KG1 (cell line): Measurements from ENCODE around the gene RASGRF1.
A peak's percentile ranks its signal among the peaks of the same experiment; 100 is the strongest.
"Not testable (repeated sequence)": the region's sequence is repeated elsewhere in the genome, so short reads cannot be mapped to it uniquely, and the experiment has no call there.

Experiments
- DNase-seq: peaks from one replicate; lab custom pipeline; 2025; lab: John Stamatoyannopoulos, UW

Gene RASGRF1

DNA sequence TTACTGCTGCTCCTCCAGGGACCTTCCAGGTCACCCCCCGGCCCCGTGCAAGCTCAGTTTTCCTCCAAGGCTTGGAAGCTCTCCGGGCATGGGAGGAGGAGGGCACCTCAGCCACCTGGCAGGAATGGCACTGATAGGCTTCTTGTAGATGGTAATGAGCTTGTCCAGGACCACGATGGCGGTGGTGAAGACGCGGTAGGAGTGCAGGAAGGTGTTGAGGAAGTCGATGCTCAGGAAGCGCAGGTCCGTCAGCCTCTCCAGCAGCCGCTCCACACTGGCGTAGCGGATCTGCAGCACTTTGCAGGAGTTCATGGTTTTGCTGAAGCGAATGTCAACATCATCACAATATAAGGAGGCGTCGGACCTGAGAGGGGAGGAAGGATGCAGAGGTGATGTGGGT is 84.5 kb downstream of the RASGRF1 start:
- DNase-seq: no peak

DNA sequence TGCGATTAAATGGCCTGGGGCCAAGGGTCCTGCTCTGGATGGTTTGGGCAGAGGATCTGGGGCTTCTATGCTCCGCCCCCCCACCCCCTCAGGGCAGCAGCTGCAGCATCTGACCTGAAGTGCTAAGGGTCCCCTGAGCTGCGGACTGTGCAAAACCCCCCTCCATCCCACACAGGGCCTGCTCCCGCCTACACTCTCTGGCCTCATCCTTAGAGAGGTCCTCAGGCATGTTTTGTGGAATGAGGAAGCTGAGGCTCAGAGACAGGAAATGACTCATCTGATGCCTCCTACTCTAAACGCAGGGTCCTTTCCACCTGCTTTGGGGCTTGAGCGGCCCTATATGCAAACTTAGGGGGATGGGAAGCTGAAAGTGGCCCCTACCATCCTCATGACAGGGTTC is 86.2 kb downstream of the RASGRF1 start:
- peak; percentile 44 for DNase-seq

DNA sequence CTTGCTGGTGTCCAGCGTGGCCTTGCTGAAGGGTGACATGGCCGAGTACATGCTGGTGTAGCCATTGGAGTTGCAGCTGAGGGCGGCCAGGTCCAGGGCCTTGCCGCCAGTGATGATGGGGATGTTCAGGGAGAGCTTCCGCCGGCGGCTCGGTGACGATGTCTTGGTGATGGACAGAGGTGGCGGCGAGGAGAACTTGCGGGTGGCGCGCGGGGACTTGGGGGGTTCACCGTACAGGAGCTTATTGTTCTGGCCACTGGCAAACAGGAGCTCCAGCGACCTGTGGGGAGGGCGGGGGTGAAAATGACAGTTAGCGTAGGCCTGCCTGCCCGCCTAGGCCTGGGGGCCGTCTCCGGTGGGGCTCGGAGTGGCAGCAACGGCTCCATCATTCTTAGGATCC is 86.7 kb downstream of the RASGRF1 start:
- DNase-seq: no peak

DNA sequence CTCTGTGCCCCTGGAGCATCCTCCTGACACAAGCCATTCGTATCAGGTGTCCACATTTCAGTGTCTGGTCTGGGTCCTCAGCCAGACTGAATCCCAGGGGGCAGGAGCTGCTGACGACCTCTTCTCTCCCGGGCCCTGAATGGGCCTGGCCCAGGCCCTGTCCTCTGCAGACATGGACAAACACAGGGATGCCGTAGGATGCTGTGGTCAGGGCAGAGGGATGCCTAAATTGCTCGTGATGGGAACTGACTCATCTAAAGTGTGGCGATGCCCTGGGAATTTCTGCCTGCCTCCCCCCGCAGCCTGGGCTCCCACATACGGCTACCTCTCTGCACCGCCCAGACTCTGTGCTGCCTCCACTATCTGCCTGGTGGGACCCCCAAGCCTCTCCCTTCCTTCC is 87.3 kb downstream of the RASGRF1 start:
- no peak for DNase-seq

DNA sequence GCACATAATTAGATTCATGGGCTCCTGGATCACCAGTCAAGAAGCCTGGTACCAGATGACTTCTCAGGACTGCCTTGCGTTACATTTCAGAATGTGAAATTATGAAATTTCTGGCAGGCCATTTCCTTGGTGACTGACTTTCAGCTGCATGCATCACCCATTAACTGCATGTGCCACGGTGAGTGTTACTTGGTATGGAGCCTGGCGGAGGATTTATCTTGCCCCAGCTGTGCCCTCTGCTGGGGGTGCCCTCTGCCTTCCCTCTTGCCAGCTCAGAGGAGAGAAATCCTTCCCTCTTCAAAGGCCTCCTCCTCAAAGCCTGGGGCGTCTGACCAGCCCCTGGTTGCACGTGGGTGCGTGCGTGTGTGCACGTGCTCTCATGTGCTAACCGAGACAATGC is 88.0 kb downstream of the RASGRF1 start:
- no peak for DNase-seq

DNA sequence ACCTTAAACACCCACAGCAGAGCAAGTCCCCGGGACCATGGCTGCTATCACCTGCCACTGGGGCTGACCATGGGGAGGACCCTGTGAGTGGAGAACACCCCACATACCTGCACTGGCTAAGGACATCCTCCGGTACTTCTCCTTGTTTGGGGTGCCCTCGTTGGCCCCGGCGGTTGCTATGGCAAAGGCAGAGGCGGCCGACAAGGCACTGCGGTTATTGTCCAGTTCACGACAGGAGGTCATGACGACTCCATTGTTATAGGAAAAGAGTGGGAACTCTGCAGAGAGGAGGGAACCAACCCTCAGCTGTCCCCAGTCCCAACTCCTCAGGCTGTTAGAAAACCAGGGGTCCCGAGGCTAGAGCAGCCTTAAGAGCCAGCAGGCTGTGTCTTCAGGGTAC is 90.9 kb downstream of the RASGRF1 start:
- no peak for DNase-seq

DNA sequence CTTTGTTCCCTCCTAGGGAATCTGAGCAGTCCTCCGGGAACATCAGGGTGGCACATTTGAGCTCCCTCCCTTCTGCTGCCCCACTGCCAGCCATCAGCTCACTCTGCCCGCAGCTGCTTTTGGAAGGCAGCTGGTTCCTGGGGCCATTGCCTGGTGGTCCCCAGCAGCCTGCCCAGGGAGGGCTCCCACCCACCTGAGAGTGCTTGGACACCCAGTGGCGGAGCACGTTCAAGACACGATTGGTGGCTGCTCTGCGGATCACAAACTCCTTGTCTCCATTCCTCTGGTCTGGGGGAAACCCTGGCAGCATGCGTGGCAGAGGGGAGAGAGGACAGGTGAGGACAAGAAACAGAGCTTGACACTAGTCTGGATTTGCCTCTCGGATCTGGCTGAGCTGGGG is 92.1 kb downstream of the RASGRF1 start:
- DNase-seq: no peak

DNA sequence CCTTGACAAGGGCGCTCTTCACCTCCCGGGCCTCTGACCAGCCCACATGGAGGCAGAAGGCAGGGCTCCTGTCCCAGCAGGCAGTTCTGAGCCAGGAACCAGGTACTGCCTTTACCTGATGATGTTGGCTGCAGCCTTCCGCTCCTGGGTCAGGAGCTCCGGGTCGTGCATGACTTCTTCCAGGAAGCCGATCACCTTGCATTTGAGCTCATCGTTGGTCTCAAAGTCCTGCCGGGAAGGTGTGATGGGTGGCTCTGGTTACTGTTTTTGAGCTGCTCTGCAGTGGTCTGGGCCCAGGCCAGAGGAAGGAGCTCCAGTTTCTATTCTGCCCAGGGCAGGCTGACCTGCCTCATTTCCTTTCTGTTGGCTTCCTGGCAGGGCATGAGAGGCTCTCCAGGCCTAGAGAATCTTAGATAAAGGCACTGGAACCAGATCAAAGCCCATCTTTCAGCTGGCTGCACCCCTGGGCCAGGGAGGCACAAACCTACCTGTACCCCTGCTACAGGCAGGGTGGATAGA is 92.5 kb downstream of the RASGRF1 start:
- no peak for DNase-seq

DNA sequence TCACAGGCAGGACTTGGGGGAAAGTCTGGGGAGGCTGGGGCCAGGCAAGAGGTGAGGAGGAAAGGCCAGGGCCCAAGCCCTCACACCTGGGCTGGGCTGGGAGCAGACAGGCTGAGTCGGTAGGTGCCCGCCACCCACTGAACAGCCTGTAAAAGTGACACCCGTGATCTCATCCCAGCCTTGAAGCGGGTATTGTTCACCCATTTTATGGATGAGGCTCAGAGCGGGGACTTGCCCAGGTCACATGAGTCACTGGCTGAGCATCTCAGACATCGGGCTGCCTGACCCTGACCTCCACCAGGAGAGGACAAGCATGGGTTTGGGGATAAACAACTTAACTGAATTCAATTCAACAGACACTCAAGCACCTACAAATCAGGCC is 93.7 kb downstream of the RASGRF1 start:
- no peak for DNase-seq

DNA sequence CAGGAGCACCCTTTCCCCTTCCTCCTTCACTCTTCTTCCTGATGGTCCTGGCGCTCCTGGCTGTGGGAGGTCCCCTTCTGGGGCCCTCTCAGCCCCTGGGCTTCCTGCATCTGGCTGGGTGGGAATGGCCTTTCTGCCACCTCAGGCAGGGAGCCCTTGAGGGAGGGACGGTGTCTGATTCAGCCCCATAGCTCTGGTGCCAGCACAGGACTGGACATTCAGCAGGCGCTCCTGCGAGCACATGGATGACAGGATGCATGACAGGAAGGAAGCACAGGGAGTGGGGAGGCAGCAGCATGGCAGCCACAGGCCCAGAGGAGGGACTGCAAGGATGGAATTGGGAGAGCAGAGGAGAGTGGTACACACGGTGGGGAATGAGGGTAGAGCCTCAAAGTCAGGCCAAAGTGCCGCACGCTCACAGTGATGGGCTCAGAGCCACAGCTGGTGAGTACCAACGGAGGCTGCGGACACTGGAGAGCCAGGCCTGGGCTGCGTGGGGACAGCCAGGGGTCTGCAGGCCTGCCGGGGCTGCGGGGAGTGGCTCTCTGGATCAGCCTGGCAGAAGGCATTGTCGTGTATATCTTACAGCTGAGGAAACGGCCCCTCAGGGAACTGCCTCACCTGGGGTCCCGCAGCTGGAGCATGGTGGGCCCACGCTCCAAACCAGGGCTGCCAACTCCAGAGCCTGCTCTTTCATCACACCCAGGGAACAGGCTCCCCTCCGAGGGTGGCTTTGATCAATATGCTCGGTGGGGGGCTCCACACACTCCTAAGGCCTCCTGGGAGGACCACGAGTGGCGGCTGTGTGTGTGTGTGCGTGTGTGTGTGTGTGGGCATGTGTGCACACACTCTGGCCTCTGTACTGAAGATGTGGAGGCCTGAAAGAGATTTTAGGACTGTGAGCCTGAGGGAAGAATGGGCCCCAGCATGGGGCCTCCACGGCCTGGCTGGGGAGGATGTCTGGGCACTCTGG is 94.4 kb downstream of the RASGRF1 start:
- DNase-seq: no peak

DNA sequence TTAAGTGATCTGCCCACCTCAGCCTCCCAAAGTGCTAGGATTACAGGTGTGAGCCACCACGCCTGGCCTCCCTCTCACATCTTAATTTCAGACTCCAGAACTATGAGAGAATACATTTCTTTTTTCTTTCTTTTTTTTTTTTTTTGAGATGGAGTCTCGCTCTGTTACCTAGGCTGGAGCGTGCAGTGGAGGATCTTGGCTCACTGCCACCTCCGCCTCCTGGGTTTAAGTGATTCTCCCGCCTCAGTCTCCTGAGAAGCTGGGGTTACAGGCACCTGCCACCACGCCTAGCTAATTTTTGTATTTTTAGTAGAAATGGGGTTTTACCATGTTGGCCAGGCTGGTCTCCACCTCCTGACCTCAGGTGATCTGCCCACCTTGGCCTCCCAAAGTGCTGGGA is 95.4 kb downstream of the RASGRF1 start:
- not testable (repeated sequence) for DNase-seq

DNA sequence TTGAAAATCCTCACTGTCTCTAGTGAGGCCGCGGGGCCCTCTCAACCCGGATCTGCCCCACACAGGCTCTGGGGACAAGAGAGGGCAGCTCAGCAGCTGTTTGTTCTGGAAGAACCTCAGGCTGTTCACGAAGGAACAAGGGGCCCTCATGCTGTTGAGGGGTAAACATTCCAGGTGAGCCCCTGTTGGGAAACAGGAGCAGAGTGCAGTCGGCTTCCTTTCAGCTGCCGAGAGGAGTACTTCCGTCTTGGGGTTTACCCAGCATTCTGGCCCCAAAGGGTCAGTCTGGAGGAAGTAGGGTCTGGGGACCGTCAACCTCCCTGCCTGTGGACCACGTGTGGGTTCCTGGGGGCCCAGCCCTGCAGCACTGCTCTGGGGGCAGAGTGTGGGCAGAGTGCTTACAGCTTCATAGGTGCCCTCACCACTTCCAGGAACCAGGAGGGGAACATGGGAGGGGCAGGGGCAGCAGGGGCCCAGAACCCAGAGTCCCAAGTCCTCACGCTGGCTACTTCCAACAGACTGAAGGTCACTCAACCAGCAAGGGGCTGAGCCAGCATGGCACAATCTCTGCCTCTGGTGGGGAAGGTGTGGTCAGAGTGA is 96.5 kb downstream of the RASGRF1 start:
- no peak for DNase-seq

DNA sequence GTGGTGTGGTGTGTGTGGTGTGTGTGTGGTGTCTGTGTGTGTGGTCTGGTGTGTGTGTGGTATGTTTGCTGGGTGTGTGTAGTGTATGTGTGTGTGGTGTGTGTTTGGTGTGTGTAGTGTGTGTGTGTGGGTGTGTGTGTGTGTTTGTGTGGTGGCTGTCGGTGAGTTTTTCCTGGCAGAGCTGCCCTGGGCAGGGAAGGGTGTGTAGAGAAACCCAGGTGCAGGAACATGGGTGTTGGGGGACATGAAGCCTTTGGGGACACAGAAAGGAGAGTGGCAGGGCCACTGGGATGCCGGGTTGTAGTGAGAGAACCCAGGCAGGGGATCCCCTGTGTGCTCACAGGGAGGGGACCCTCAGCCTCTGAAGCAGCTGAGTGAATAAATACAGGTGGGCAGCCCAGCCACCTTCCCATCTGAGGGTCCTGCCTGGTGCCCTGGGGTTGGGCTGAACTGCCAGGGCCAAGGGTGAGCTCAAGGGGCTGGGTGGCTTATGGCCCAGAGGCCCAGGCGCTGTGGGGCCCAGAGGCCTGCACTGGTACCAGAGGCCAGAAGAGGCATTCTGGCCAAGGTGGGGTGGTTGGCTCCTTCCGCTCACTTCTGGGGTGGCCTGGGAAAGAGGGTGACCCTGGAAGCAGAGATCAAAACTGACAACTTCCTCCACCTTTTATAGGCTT is 97.2 kb downstream of the RASGRF1 start:
- no peak for DNase-seq

DNA sequence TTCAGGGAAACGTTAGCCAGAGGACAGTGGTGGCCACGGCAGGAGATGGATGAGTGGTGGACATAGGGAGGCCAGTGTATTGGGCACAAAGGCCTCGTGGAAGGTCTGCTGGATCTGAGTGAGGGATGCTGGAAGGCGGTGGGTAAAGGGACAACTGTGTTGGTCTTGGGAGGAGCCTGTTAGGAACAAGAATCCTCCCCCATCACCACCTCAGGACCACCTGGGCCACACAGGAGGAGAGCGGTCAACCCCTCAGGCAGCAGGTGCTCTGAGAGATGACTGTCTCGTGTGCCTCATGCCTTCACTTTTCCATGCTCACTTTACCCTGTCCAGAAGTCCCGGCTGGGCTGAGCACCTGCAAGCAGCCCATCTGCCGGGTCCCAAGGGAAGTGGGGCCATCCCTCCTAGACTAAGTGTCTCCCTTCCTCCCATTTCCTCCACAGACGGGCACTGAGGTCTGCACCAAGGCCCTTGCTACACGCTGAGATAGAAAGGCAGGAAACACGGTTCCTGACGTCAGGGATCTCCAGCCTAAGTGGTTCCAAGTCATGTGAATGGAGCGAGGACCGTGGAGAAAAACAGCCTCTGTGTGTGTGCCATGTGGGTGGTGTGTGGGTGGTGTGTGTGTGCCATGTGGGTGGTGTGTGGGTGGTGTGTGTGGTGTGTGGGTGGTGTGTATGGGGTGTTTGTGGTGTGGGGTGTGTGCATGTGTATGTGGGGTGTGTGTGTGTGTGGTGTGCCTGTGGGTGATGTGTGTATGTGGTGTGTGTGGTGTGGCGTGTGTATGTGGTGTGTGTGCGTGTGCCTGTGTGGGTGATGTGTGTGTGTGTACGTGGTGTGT is 97.9 kb downstream of the RASGRF1 start:
- no peak for DNase-seq

DNA sequence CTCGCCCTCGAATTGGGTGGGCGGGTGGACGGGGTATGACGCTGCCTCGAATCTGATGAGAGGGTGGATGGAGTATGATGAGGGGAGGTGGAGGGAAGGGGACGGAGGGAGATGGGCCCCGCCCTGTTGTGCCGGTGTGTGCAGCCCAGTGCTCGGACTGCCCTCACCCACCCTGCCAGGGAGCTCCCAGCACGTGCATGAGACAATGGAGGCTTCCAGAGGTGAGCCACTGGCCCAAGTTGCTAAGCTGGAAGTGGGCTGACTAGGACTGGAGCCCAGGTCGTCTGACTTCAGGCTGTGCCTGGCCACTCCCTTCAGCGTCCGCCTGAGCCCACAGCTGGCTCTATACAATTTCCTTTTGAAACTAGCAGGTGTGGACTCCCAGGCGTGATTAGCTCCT is 98.7 kb downstream of the RASGRF1 start:
- no peak for DNase-seq

DNA sequence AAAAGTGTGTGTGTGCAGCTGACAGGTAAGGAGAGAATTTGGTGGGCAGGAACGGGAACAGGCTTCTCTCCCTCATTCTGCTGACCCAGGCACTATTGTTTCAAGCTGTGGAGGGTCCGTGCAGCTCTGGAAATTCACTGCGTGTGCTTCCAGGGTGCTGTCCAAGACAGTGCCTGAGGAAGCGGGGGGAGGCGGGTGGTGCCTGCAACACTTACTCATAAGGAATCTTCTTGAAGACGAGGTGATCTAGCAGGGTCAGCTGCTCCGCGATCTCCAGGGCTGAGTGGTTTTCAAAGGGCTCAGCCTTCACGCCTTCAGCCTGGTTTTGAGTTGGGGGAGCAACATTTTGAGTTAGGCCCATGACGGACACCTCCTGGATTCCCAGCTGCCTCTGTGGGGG is 99.1 kb downstream of the RASGRF1 start:
- no peak for DNase-seq

DNA sequence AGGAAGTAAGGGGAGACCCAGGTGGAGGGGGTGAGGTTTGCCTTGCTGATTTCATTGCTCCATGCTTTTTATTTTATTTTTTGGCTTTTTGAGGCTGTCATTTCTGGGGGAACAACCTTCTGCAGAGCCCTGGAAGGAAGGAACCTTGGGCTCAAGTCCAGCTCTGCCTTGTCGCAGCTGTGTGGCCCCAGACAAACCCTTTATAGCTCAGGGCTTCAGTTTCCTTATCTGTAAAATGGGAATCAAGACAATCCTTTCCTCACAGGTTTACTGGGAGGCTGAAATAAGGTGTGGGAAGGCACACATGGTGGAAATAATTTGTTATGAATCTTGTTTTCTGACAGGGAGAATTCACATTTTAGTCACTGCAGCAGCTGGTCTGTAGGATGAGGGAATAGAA is 100.3 kb downstream of the RASGRF1 start:
- no peak for DNase-seq

DNA sequence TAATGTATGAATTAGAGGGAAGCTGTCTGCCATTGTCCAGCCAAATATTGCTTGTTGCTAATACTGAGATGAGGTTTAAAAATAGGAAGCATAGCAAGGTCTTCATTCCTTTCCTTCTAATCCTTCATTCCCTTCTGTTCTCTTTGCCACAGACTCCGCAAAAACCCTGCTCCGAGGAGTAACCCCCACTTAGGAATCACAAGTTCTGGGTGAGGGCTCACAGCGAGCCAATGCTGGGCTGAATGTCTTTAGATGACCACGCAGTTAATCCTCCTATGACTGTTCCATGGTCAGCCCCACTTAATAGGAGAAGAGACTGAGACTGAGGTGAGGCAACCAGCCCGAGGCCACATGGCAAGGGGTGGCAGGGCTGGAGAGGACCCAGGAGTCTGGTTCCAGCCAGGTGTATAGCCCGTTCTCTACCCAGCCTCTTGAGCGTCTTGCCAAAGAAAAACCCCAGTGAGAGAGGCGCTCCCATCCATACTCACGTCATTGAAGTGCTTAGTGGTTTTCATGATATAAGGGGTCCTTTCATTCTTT is 100.8 kb downstream of the RASGRF1 start:
- no peak for DNase-seq

DNA sequence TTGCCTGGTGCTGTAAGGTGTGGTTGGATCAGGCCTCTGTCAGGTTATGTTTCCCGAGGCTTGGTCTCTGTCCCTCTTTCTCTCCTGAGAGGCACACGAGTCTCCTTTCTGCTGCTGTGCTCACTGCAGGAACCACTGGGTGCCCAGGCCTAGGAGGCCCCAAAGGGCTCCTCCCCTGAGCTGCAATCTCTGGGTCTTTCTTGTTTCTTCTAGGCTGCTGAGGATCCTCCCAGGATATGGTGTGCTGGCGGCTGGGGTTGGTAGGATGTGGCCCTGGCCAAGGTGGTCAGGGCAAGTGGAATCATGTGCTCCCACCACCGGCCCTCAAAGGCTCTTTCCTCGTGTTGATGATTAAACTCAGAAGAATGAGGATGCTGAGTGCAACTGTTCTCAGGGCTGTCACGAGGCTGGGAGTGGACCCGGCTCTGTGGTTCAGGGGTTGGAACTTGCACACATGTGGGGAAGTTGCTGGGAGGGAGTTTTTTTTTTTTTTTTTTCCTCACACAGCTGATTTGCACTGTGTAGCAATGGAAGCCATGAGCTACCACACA is 102.1 kb downstream of the RASGRF1 start:
- DNase-seq: peak; percentile 11

DNA sequence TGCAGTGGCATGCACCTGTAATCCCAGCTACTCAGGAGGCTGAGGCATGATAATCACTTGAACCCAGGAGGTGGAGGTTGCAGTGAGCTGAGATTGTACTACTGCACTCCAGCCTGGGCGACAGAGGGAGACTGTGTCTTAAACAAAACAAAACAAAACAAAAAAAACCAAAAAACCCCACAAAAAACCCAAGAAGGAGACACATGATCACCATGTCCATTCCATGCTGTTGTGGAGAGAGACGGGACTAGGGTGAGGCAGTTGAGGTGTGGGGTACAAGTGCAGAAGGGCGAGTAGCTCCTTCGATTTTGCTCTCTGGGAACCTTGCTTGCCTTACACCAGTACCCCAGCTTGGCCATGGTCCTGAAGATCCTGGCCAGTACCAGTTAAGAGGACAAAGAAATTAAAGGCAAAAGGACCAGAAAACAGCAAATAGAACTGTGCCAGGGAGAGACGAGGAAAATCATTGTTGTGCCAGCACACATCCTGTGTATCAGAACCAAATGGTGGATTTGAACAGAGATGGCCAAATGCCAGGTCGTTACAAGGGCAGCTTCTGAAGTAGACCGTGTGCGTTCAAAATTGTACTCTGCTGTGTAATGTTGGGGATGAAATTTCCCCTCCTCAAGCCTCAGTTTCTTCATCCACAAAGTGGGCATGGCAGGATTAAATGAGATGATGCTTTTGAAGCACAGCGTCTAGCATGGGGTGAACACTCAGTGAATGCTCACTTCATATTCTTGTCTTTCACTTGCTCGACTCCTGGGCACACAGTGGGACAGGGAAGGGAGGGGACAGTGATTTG is 102.8 kb downstream of the RASGRF1 start:
- DNase-seq: no peak
